GM19240 (cell line): Measurements from ENCODE around the gene BMPER.

Experiments used
- DNase-seq: peaks from one replicate; pipeline ENCODE4 v3.0.0; 2011; ENCODE audit warnings: low spot score; ENCODE audit not compliant: insufficient read length

Gene BMPER

GRCh38 chr7:34133356-34133982 lies 228.1 kb downstream of the BMPER start:
- no peak for DNase-seq

- DNase-seq = no peak
These were observed 228.8 kb downstream of the BMPER start for GRCh38 chr7:34133983-34134782.

GRCh38 chr7:34135924-34136323 lies 230.6 kb downstream of the BMPER start:
- no peak for DNase-seq

- no peak for DNase-seq
These were observed 231.4 kb downstream of the BMPER start for GRCh38 chr7:34136698-34137097.

- no peak for DNase-seq
These were observed 231.8 kb downstream of the BMPER start for GRCh38 chr7:34137176-34137575.

GRCh38 chr7:34138483-34138882 lies 233.1 kb downstream of the BMPER start:
- no peak for DNase-seq

- no peak for DNase-seq
These were observed 233.7 kb downstream of the BMPER start for GRCh38 chr7:34139086-34139485.

- DNase-seq = no peak
These were observed 234.7 kb downstream of the BMPER start for GRCh38 chr7:34140066-34140465.

- DNase-seq = no peak
These were observed 238.1 kb downstream of the BMPER start for GRCh38 chr7:34143402-34143801.

- DNase-seq = no peak
These were observed 240.3 kb downstream of the BMPER start for GRCh38 chr7:34145603-34146002.

- no peak for DNase-seq
These were observed 248.4 kb downstream of the BMPER start for GRCh38 chr7:34153656-34154270.

GRCh38 chr7:34155220-34155908 lies 250.0 kb downstream of the BMPER start:
- no peak for DNase-seq

GRCh38 chr7:34156336-34156735 lies 251.0 kb downstream of the BMPER start:
- no peak for DNase-seq

- DNase-seq = no peak
These were observed 251.8 kb downstream of the BMPER start for GRCh38 chr7:34157137-34157536.

- no peak for DNase-seq
These were observed 253.2 kb downstream of the BMPER start for GRCh38 chr7:34158368-34159153.

GRCh38 chr7:34160261-34160752 lies 255.0 kb downstream of the BMPER start:
- no peak for DNase-seq

GRCh38 chr7:34162027-34162565 lies 256.8 kb downstream of the BMPER start:
- no peak for DNase-seq

- DNase-seq = no peak
These were observed 257.3 kb downstream of the BMPER start for GRCh38 chr7:34162677-34163076.

GRCh38 chr7:34163956-34164355 lies 258.6 kb downstream of the BMPER start:
- DNase-seq = no peak

- no peak for DNase-seq
These were observed 260.1 kb downstream of the BMPER start for GRCh38 chr7:34165466-34165865.
